IPS-18c (cell line): Measurements from ENCODE around the gene OR14I1.

Experiments used
- H3K4me3 ChIP-seq: 2 replicates; pipeline ENCODE4 v1.7.0; 2013; ENCODE audit warnings: low read depth, mild to moderate bottlenecking, low read length, moderate library complexity; ENCODE audit not compliant: insufficient read depth
- H3K9me3 ChIP-seq: one replicate; pipeline ENCODE4 v1.6.1; 2013; ENCODE audit warnings: mild to moderate bottlenecking, low read length, moderate library complexity; ENCODE audit not compliant: control insufficient read depth, insufficient read depth

The OR14I1 gene

GRCh38 chr1:248702714-248703113 is at the start of gene OR14I1:
Gene OR14I1, minus strand, starts transcription at chr1:248702766.
- Histone ChIP-seq H3K9me3 (peaks cover 10% of the 10 kb centered on the region), H3K4me3 (no peak within 1 kb of the TSS)

GRCh38 chr1:248751635-248752034 is 49.1 kb upstream of the OR14I1 start:
- no peak overlapping the region for H3K4me3 ChIP-seq
- H3K9me3 ChIP-seq, result peaks cover 4% of the 10 kb centered on the region

- peaks cover 2% of the 10 kb centered on the region for H3K9me3 ChIP-seq
- no peak overlapping the region for H3K4me3 ChIP-seq
Observed at GRCh38 chr1:248751142-248751541, 48.6 kb upstream of the OR14I1 start.

- H3K4me3 ChIP-seq, result no peak overlapping the region
- peaks cover 2% of the 10 kb centered on the region for H3K9me3 ChIP-seq
Observed at GRCh38 chr1:248750496-248750895, 47.9 kb upstream of the OR14I1 start.

- H3K9me3 ChIP-seq, result no peaks in the 10 kb centered on the region
Observed at GRCh38 chr1:248748211-248748610, 45.6 kb upstream of the OR14I1 start.

GRCh38 chr1:248740876-248741275 is 38.3 kb upstream of the OR14I1 start:
- Histone ChIP-seq H3K4me3 (no peak overlapping the region), H3K9me3 (peaks cover 2% of the 10 kb centered on the region)

More at GRCh38 chr1:248748211-248748610, 45.6 kb upstream of the OR14I1 start:
- no peak overlapping the region for H3K4me3 ChIP-seq

GRCh38 chr1:248739572-248740205 is 37.1 kb upstream of the OR14I1 start:
- H3K9me3 ChIP-seq, result peaks cover 2% of the 10 kb centered on the region
- no peak overlapping the region for H3K4me3 ChIP-seq

GRCh38 chr1:248737457-248737856 is 34.9 kb upstream of the OR14I1 start:
- Histone ChIP-seq H3K9me3 (peaks cover 2% of the 10 kb centered on the region), H3K4me3 (no peak overlapping the region)

GRCh38 chr1:248736977-248737376 is 34.4 kb upstream of the OR14I1 start:
- Histone ChIP-seq H3K4me3 (no peak overlapping the region), H3K9me3 (peaks cover 2% of the 10 kb centered on the region)

GRCh38 chr1:248733566-248733965 is 31.0 kb upstream of the OR14I1 start:
- H3K9me3 ChIP-seq, result peaks cover 2% of the 10 kb centered on the region
- no peak overlapping the region for H3K4me3 ChIP-seq

- Histone ChIP-seq H3K4me3 (no peak overlapping the region), H3K9me3 (no peaks in the 10 kb centered on the region)
Observed at GRCh38 chr1:248730507-248731335, 28.2 kb upstream of the OR14I1 start.

- Histone ChIP-seq H3K9me3 (peaks cover 13% of the 10 kb centered on the region), H3K4me3 (no peak overlapping the region)
Observed at GRCh38 chr1:248714248-248714647, 11.7 kb upstream of the OR14I1 start.

- Histone ChIP-seq H3K4me3 (no peak overlapping the region), H3K9me3 (peaks cover 10% of the 10 kb centered on the region)
Observed at GRCh38 chr1:248710305-248710900, 7.8 kb upstream of the OR14I1 start.

GRCh38 chr1:248704606-248705005 is 2.0 kb upstream of the OR14I1 start:
- no peak overlapping the region for H3K4me3 ChIP-seq
- peaks cover 10% of the 10 kb centered on the region for H3K9me3 ChIP-seq

- Histone ChIP-seq H3K9me3 (peaks cover 10% of the 10 kb centered on the region), H3K4me3 (no peak overlapping the region)
Observed at GRCh38 chr1:248703674-248704073, 1.1 kb upstream of the OR14I1 start.

- Histone ChIP-seq H3K4me3 (no peak overlapping the region), H3K9me3 (peaks cover 5% of the 10 kb centered on the region)
Observed at GRCh38 chr1:248699099-248699498, 3.5 kb downstream of the OR14I1 start.

- peaks cover 3% of the 10 kb centered on the region for H3K9me3 ChIP-seq
- H3K4me3 ChIP-seq, result no peak overlapping the region
Observed at GRCh38 chr1:248697907-248698306, 4.7 kb downstream of the OR14I1 start.

- Histone ChIP-seq H3K9me3 (no peaks in the 10 kb centered on the region), H3K4me3 (no peak overlapping the region)
Observed at GRCh38 chr1:248696774-248697173, 5.8 kb downstream of the OR14I1 start.
